Loucy (cell line): ENCODE results near the gene ITGB7.

Experiments used
- H2AFZ ChIP-seq: fragments of 200-600 bp; sonication (generic); 2 replicates; pipeline ENCODE4 v1.6.0; 2016; ENCODE audit warnings: antibody characterized with exemption, mild to moderate bottlenecking, low read length, moderate library complexity
- H3F3A ChIP-seq: fragments of 200-600 bp; 2 replicates; pipeline ENCODE4 v1.6.0; 2016; ENCODE audit warnings: antibody characterized with exemption, low read depth, mild to moderate bottlenecking
- H3K27me3 ChIP-seq: fragments of 200-600 bp; sonication (generic); 2 replicates; pipeline ENCODE4 v1.6.1; 2014; ENCODE audit warnings: low read length, mild to moderate bottlenecking; ENCODE audit not compliant: insufficient read depth, poor library complexity, severe bottlenecking
- H3K36me3 ChIP-seq: fragments of 200-600 bp; sonication (generic); 2 replicates; pipeline ENCODE4 v1.6.1; 2016; ENCODE audit warnings: low read length; ENCODE audit not compliant: insufficient read depth
- H3K4me1 ChIP-seq: fragments of 200-600 bp; sonication (generic); 2 replicates; pipeline ENCODE4 v1.5.1; 2014; ENCODE audit warnings: low read length, mild to moderate bottlenecking; ENCODE audit not compliant: insufficient read depth, poor library complexity, severe bottlenecking
- H3K4me2 ChIP-seq: fragments of 200-600 bp; sonication (generic); 2 replicates; pipeline ENCODE4 v1.6.0; 2014; ENCODE audit warnings: antibody characterized with exemption, low read length, low read depth, mild to moderate bottlenecking; ENCODE audit not compliant: poor library complexity, severe bottlenecking
- H3K4me3 ChIP-seq: fragments of 200-600 bp; sonication (generic); 2 replicates; pipeline ENCODE4 v1.5.1; 2014; ENCODE audit warnings: low read length, mild to moderate bottlenecking, mixed read lengths; ENCODE audit not compliant: poor library complexity, severe bottlenecking
- H3K79me2 ChIP-seq: fragments of 200-600 bp; sonication (generic); 2 replicates; pipeline ENCODE4 v1.6.1; 2014; ENCODE audit warnings: low read length; ENCODE audit not compliant: insufficient read depth
- H3K9ac ChIP-seq: fragments of 200-600 bp; sonication (generic); 2 replicates; pipeline ENCODE4 v1.6.0; 2014; ENCODE audit warnings: mild to moderate bottlenecking, low read depth, low read length, moderate library complexity; ENCODE audit not compliant: poor library complexity, severe bottlenecking
- H3K9me2 ChIP-seq: fragments of 200-600 bp; sonication (generic); replicated peaks from 2 replicates; pipeline ENCODE4 v1.6.1; 2016; ENCODE audit warnings: low read depth, low read length, mixed read lengths
- H3K9me3 ChIP-seq: fragments of 200-600 bp; sonication (generic); 2 replicates; pipeline ENCODE4 v1.6.1; 2014; ENCODE audit warnings: mild to moderate bottlenecking, antibody characterized with exemption, low read length, low read depth; ENCODE audit not compliant: insufficient read depth
- H4K20me1 ChIP-seq: fragments of 200-600 bp; sonication (generic); 2 replicates; pipeline ENCODE4 v1.6.0; 2014; ENCODE audit warnings: antibody characterized with exemption, low read length, mild to moderate bottlenecking; ENCODE audit not compliant: insufficient read depth, poor library complexity, severe bottlenecking
- EZH2phosphoT487 ChIP-seq: fragments of 200-600 bp; IDR thresholded peaks from 2 replicates; pipeline ENCODE4 v1.6.1; 2018; ENCODE audit warnings: antibody characterized with exemption, mild to moderate bottlenecking, moderate library complexity, borderline replicate concordance
- TF ChIP-seq, protein P1 (sequence below): fragments of 200-600 bp; sonication (generic); conservative IDR thresholded peaks from 2 replicates; pipeline ENCODE4 v1.5.1; 2014; ENCODE audit warnings: mild to moderate bottlenecking, antibody characterized with exemption, low read length

The ITGB7 gene

DNA sequence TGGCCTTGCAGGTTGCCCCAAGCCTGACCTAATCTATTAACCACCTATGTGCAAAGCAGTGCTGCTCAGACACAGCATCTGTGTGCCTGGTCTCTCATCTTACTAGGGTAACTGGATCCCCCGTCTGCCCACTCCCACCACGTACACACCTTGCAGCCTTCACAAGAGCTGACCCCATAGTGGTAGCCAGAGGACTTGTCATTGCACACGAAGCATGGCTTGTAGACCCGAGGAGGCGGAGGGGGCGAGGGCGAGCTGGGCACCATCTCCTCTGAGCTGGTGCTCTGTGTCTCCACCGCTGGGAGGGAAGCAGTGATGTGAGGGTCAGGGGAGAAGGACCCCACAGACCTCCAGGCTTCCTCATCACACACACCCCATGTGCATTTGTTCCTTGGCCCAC is 8.4 kb upstream of the ITGB7 start:
- H4K20me1 ChIP-seq = no peaks in the 10 kb centered on the region
- no peak overlapping the region for H3K4me2 ChIP-seq
- TF ChIP-seq, protein P1, sequence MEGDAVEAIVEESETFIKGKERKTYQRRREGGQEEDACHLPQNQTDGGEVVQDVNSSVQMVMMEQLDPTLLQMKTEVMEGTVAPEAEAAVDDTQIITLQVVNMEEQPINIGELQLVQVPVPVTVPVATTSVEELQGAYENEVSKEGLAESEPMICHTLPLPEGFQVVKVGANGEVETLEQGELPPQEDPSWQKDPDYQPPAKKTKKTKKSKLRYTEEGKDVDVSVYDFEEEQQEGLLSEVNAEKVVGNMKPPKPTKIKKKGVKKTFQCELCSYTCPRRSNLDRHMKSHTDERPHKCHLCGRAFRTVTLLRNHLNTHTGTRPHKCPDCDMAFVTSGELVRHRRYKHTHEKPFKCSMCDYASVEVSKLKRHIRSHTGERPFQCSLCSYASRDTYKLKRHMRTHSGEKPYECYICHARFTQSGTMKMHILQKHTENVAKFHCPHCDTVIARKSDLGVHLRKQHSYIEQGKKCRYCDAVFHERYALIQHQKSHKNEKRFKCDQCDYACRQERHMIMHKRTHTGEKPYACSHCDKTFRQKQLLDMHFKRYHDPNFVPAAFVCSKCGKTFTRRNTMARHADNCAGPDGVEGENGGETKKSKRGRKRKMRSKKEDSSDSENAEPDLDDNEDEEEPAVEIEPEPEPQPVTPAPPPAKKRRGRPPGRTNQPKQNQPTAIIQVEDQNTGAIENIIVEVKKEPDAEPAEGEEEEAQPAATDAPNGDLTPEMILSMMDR = no peak
- TF ChIP-seq EZH2phosphoT487 = no peak
- no peak overlapping the region for H3K9ac ChIP-seq
- no peaks in the 10 kb centered on the region for H3K9me3 ChIP-seq
- no peak overlapping the region for H2AFZ ChIP-seq
- H3K9me2 ChIP-seq = no peaks in the 10 kb centered on the region
- no peaks in the 10 kb centered on the region for H3K79me2 ChIP-seq
- H3K36me3 ChIP-seq = no peaks in the 10 kb centered on the region
- no peak overlapping the region for H3K4me3 ChIP-seq
- H3F3A ChIP-seq = 0 out of 2 replicates have a peak, but pooled peaks cover 2% of the 10 kb centered on the region
- H3K4me1 ChIP-seq = peaks cover 17% of the 10 kb centered on the region
- no peaks in the 10 kb centered on the region for H3K27me3 ChIP-seq

DNA sequence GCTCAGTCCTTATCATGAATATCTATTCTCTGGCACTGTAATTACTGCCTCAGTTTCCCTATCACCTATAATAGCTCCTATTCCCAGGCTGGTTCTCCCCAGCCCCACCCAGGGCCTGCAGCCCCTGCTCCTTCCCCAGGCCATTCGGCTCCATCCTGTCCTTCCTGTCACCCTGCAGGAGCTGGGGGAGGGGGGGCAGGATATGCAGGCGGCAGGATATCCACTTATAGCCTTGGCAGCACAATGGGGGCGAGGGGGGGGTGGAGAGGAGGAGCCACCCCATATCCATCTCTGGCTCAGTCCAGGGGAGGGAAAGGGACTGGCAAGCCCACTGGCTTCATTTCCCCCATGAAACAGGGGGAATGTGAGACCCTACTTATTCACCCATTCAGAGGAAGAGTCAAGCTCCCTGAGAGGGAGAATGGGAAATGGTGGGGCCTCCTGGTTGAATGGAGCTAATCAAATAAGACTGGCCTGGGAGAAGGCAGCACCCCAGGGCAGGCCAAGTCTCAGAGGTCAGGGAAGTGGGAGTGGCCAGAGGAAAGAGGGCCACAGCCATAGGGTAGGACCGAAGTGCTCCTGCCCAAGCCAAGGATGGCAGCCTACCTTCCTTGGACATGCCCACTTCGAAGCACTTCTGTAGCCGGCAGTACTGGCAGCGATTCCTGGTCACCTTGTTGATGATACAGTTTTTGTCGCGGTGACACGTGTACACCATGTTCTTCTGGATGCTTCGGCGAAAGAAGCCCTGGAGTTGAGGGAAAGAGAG is 7.8 kb upstream of the ITGB7 start:
- H3K79me2 ChIP-seq = no peaks in the 10 kb centered on the region
- H3K4me1 ChIP-seq = peaks cover 18% of the 10 kb centered on the region

GRCh38 chr12:53214221-53214620 is 7.2 kb upstream of the ITGB7 start:
- Histone ChIP-seq H3K9me2 (no peaks in the 10 kb centered on the region), H4K20me1 (no peaks in the 10 kb centered on the region), H2AFZ (no peak overlapping the region), H3K27me3 (no peaks in the 10 kb centered on the region), H3K79me2 (no peaks in the 10 kb centered on the region), H3F3A (no peaks in the 10 kb centered on the region), H3K4me2 (no peak overlapping the region), H3K9ac (no peak overlapping the region), H3K36me3 (no peaks in the 10 kb centered on the region), H3K4me1 (peaks cover 15% of the 10 kb centered on the region), H3K9me3 (no peaks in the 10 kb centered on the region), H3K4me3 (no peak overlapping the region)
- TF ChIP-seq, protein P1 = no peak
- TF ChIP-seq EZH2phosphoT487 = no peak

More for the DNA sequence above, 7.8 kb upstream of the ITGB7 start:
- no peaks in the 10 kb centered on the region for H3F3A ChIP-seq
- no peak overlapping the region for H2AFZ ChIP-seq
- H3K4me3 ChIP-seq = no peak overlapping the region
- H3K27me3 ChIP-seq = no peaks in the 10 kb centered on the region
- H3K36me3 ChIP-seq = no peaks in the 10 kb centered on the region
- no peak overlapping the region for H3K9ac ChIP-seq
- no peaks in the 10 kb centered on the region for H3K9me2 ChIP-seq
- TF ChIP-seq, protein P1 = no peak
- TF ChIP-seq EZH2phosphoT487 = no peak
- H3K4me2 ChIP-seq = no peak overlapping the region
- H3K9me3 ChIP-seq = no peaks in the 10 kb centered on the region
- H4K20me1 ChIP-seq = no peaks in the 10 kb centered on the region
